CD4-positive, alpha-beta T cell treated with Interferon alpha-2 for 1 hour (primary cell): ENCODE data around the gene XPR1.

Source experiments
- DNase-seq, 2 donors: peaks; one replicate each; pipeline ENCODE4 v3.0.0-alpha.2; 2020 to 2022

Gene XPR1

GRCh38 chr1:180631766-180632325 lies at the start of gene XPR1:
TSS of gene XPR1 (plus strand) at chr1:180632022. CDS start at chr1:180632202, 180 bp downstream.
- peak; percentile 99 for DNase-seq

- DNase-seq, result no peak
Measured at GRCh38 chr1:180584869-180585268, 47.0 kb upstream of the XPR1 start.

DNA sequence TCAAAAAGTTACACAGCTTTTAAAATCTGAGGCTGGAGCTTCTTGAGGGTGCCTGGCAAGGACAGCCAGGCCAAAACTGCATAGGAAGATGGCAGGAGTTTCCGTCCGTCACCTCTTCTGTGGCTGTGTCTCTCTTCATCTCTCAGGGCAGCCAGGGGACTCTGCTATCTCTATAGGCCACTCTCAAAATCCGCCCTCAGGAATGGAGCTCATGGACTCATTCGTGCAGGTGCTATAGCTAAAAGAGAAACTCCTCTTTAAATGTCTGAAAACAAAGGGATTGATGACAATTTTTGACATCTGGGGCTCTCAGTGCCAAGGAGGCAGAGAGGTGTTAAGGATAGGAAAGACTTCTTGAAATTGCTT lies 45.8 kb upstream of the XPR1 start:
- no peak for DNase-seq

DNA sequence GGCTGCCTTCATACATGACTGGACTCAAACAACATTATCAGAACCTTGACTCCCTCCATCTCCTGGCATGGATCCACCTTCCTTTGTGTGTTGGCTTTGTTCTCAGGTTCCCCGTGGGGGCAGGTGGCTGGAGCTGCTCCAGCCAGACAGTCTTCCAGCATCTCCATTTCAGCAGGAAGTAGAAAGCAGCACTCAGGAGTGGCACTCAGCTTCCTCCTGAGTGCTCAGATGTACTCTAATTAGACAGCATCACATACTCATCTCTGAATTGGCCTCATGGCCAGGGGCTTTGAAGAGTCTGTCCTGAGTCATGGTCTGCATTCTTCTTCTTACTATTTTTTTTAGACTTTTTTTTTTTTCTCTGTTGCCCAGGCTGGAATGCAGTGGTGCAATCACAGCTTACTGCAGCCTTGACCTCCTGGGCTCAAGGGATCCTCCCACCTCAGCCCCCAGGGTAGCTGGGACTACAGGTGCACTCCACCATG lies 45.1 kb upstream of the XPR1 start:
- no peak for DNase-seq

- DNase-seq, result no peak
Measured at GRCh38 chr1:180588121-180588520, 43.7 kb upstream of the XPR1 start.

DNA sequence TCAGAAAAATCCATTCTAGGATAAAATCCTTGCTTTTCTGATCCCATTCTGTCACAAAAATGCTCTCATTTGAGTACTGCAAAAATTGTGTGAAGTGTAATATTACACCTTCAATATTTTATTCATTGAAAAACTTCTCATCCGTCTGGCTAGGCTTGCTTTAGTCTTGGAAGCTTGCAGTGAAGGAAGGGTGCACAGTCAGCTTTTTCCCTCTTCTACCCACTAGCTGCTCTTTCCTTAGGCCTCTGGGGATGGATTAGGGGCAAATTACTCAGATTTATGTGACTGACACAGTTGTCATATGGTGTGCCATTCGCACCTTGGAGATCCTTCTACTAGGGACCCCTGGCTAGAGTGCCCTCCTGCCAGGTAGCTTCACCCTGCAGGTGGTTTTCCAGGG lies 40.9 kb upstream of the XPR1 start:
- DNase-seq, result no peak

DNA sequence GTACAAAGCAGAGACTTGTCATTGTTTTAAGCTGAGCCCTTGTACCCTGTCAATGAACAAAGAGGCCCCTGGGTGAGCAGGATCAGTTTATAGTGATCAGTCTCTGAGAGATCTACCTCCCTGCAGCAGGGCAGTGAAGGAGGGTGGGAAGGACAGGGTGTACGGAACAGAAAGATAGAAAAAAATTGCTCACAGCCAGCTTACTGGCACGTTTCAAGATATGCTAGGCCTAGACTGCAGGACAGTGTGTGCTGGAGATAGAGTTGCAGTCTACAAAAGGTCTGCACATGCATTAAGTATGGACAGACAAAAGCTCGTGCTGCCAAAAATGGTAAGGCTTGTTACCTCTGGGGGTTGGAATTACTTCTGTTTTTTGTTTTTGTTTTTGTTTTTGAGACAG lies 38.4 kb upstream of the XPR1 start:
- no peak for DNase-seq

GRCh38 chr1:180594723-180595122 lies 37.1 kb upstream of the XPR1 start:
- DNase-seq, result no peak

DNA sequence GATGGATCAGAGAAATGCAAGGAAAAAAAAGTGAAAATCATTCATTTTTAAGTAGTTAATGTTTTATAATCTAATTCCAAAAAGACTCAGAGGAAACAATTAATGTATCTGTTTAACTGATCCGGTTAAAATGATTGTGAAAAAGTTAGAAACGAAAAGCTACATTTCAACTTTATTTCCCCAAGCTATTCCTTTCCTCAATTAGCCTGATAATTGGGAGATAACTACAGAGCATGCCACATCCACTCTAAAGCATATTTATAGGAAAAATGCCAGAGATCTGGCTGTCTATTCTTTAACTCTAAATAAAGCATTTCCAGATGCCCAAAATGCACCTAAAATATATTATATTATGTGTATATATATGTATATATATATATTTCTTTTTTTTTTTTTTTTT lies 35.9 kb upstream of the XPR1 start:
- no peak for DNase-seq

DNA sequence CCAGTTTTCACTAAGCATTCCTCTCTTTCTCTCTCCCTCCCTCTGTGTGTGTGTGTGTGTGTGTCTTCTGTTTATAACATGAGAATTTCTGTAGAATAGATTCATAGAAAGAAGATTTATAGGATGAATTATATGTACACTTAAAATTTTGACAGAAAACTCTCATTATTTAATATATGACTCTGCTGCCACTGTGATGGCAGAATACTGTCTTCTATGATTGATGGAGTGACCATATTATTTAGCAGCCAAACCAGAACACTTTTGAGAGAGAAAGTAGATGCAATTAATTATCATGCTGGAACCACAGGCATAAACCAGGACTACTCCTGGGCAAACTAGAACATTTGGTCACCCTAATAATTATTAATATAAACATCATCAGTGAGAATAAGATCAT lies 34.3 kb upstream of the XPR1 start:
- no peak for DNase-seq

DNA sequence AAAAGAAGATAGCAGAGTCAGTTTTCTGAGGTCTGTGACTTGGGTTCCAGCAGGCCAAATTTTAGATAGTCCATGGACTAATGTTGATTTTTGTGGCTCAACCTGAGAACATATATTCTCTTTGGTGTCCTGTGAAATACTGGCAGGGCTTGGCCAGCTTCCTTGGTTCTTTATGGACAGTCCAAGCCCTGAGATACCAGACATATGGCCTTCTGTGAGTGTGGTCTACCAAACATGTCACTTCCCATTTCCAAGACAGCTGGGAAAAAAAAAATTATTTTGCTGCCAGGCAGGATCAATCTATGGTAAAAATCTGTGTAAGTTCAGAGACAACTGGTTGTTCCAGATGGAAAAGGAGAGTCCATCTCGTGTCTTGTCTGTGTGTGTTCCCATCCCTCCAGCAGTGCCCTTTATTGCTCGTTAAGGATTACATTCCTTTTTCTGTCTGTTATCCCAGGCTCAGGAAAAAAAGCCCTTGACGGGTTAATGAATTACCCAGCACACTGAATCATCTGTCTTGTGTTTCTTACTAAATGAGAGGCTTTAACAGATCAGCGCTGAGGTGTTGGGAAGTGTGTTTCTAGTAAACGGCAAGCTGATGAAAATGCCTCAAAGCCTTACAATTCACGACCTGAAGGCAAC lies 33.4 kb upstream of the XPR1 start:
- no peak for DNase-seq

DNA sequence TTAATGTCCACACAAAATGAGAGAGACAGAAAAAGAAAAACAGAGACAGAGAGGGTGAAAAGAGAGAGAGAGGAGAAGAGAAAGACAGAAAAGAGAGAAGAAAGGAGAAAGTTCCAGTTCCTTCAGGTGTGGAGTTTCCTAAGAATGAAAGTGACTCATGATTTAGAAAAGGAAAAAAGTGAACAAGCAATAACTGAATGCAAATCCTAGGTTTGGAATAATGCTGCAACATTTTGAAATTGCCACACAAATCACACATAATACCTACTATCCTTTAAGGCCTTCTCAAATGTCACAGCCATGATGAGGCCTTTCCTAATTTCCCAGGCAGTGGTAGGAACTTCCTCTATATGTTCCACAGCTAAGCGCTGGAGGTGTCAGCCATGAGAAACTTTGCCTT lies 31.5 kb upstream of the XPR1 start:
- no peak for DNase-seq

- no peak for DNase-seq
Measured at GRCh38 chr1:180601512-180601911, 30.3 kb upstream of the XPR1 start.

- DNase-seq, result no peak
Measured at GRCh38 chr1:180603223-180603849, 28.5 kb upstream of the XPR1 start.

GRCh38 chr1:180603850-180604226 lies 28.0 kb upstream of the XPR1 start:
- no peak for DNase-seq

DNA sequence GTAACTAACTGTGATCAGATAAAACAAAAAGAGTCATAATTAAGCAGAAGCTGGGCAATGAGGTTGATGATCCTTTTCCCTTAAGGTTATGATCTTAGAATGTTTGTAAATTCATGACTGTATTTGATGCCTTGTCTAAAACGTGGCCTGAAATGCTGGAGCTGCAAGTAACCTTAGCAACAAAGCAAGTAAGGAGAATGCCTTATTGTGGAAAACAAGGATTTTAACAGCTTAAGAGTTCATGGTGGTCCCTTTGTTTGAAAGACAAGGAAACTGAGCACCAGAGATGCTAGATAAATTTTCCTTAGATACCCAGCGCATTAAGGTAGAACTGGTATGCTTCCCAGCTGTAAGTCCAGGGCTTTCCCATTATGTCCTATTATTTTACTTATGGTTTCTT lies 25.7 kb upstream of the XPR1 start:
- DNase-seq, result no peak

GRCh38 chr1:180609643-180610555 lies 21.9 kb upstream of the XPR1 start:
- no peak for DNase-seq

- DNase-seq, result no peak
Measured at GRCh38 chr1:180610556-180611015, 21.2 kb upstream of the XPR1 start.

DNA sequence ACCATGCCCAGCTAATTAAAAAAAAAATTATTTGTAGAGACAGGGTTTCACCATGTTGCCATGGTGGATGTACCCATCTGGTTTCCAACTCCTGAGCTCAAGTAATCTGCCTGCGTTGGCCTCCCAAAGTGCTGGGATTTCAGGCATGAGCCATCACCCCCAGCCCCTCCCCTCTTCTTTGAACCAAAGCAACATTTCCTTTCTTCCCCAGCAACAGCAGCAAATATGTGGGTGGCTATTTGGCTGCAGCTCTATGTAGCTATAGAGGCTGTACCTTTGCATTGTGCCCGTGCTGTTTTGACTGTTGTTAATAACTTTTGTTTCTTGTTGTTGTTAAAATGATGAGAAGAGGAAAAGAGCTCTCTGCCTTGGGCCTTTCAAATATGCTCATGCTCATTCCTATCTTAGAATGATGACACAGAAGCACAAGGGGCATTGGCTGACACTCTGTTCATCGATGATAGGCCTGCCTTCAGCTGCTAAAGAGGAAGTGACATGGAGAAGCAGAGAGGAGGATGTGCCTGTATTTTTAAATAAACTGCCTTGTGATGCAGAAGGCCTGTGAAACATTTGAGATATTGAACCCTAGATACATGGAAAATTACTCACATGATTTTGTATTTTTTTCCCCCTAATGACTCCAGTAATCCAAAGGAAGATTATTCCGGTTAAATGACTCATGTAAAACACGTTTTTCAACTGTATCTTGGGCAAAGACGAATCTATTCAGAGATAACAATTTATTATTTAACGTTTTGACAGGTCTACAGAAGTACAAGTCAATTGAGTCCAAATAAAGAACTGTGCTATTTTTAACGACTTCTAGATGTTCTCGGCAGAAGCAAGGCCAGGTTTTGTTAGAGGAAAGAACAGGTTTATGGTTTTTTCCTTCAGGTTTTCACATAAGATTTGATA lies 20.5 kb upstream of the XPR1 start:
- DNase-seq, result peak in 1 of 2 donors; percentile 3

- DNase-seq, result no peak
Measured at GRCh38 chr1:180612632-180613031, 19.2 kb upstream of the XPR1 start.

DNA sequence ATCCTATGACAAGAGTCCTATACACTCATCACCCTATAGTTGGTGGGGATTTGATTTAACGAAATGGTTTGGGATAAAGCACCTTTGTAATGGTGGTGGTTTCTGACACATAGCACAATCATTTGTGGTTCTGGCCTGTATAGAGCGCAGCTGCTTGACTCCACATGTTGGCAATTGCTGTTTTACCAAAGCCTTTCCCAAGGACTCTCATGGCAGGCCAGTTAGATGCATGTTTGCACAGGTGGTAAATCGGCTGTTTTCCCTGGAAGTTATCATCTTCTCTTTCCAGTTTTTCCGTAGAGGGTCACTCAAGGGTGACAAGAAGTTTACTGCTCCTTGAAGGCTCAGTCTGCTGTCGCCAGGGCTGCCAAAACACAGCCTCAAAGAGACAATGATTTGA lies 17.1 kb upstream of the XPR1 start:
- DNase-seq, result no peak
